GM12892 (cell line): ENCODE results near the gene SAAL1.
A peak's percentile ranks its signal among the peaks of the same experiment; 100 is the strongest.

Source experiments
- DNase-seq: peaks from one replicate; pipeline ENCODE4 v3.0.0; 2011; ENCODE audit not compliant: insufficient read length
- FAIRE-seq: peaks from 2 replicates; lab custom pipeline; 2011; peaks lifted over from hg19 to GRCh38; lab: Jason Lieb, UNC
- POLR2A ChIP-seq: IDR thresholded peaks from 2 replicates; pipeline ENCODE4 v1.6.1; 2011; ENCODE audit warnings: low read depth, low read length, control low read depth
- POLR2AphosphoS5 ChIP-seq: IDR thresholded peaks from 2 replicates; pipeline ENCODE4 v1.6.1; 2011; ENCODE audit warnings: low read depth, low read length, control low read depth
- TAF1 ChIP-seq: IDR thresholded peaks from 2 replicates; pipeline ENCODE4 v1.6.1; 2011; ENCODE audit warnings: low read depth, mild to moderate bottlenecking, control low read depth, low read length, borderline replicate concordance

SAAL1 gene

GRCh38 chr11:18080451-18080850 is 25.4 kb downstream of the SAAL1 start:
- TF ChIP-seq POLR2A, result no peak
- no peak for TF ChIP-seq TAF1
- no peak for TF ChIP-seq POLR2AphosphoS5
- FAIRE-seq, result no peak
- no peak for DNase-seq

- no peak for DNase-seq
- no peak for TF ChIP-seq POLR2AphosphoS5
- no peak for TF ChIP-seq TAF1
- TF ChIP-seq POLR2A, result no peak
- no peak for FAIRE-seq
Observed at GRCh38 chr11:18078909-18079308, 27.0 kb downstream of the SAAL1 start.

- DNase-seq, result no peak
- no peak for TF ChIP-seq POLR2A
- TF ChIP-seq TAF1, result no peak
- TF ChIP-seq POLR2AphosphoS5, result no peak
- FAIRE-seq, result no peak
Observed at GRCh38 chr11:18075444-18075843, 30.4 kb downstream of the SAAL1 start.

- TF ChIP-seq POLR2A, result no peak
- TF ChIP-seq TAF1, result no peak
- no peak for TF ChIP-seq POLR2AphosphoS5
- FAIRE-seq (no peak), DNase-seq (no peak)
Observed at GRCh38 chr11:18071098-18071705, 34.7 kb downstream of the SAAL1 start.

- DNase-seq (no peak), FAIRE-seq (no peak)
- TF ChIP-seq TAF1 (no peak), POLR2A (no peak), POLR2AphosphoS5 (no peak)
Observed at GRCh38 chr11:18067372-18067771, 38.5 kb downstream of the SAAL1 start.

- TF ChIP-seq POLR2AphosphoS5 (no peak), TAF1 (no peak), POLR2A (no peak)
- FAIRE-seq, result no peak
- DNase-seq, result no peak
Observed at GRCh38 chr11:18066626-18067025, 39.3 kb downstream of the SAAL1 start.

- DNase-seq (no peak), FAIRE-seq (peak; percentile 46)
- TF ChIP-seq POLR2A, result no peak
- no peak for TF ChIP-seq TAF1
- TF ChIP-seq POLR2AphosphoS5, result no peak
Observed at GRCh38 chr11:18065572-18065971, 40.3 kb downstream of the SAAL1 start.

GRCh38 chr11:18064450-18065054 is 41.3 kb downstream of the SAAL1 start:
- no peak for TF ChIP-seq TAF1
- no peak for TF ChIP-seq POLR2AphosphoS5
- TF ChIP-seq POLR2A, result no peak
- FAIRE-seq (no peak), DNase-seq (no peak)

- FAIRE-seq, result no peak
Observed at GRCh38 chr11:18063862-18064434, 41.9 kb downstream of the SAAL1 start.

GRCh38 chr11:18063125-18063524 is 42.8 kb downstream of the SAAL1 start:
- DNase-seq, result no peak
- no peak for FAIRE-seq
- TF ChIP-seq TAF1, result no peak
- no peak for TF ChIP-seq POLR2A
- no peak for TF ChIP-seq POLR2AphosphoS5

More at GRCh38 chr11:18063862-18064434, 41.9 kb downstream of the SAAL1 start:
- DNase-seq, result no peak
- TF ChIP-seq POLR2AphosphoS5, result no peak
- TF ChIP-seq TAF1, result no peak
- no peak for TF ChIP-seq POLR2A

- DNase-seq (no peak), FAIRE-seq (no peak)
- TF ChIP-seq POLR2A, result no peak
Observed at GRCh38 chr11:18061351-18061750, 44.5 kb downstream of the SAAL1 start.
